A172 (cell line): ENCODE data around the gene CBLL2. TPM values are rescaled to one million over a fixed set of nuclear protein-coding genes. Genes with fewer than 3 reads are reported as not detected.

Source experiments
- total RNA-seq: library from RNA; depleted of rRNA; stranded (reverse); fragments of >200 nt; shearing (Covaris generic); gene quantifications from 2 replicates; pipeline ENCODE4 v1.2.3, GENCODE V29; 2014; rRNA removed

CBLL2 gene
- total RNA-seq, 1 experiment from 2014 or later = not detected

Other genes with a start within 250 kb of the CBLL2 start
- gene PHEX, start 240.6 kb upstream of the CBLL2 start, total RNA-seq = 0.36 and 1.1 TPM in 2 replicates